GM19463 (cell line): ENCODE results near the gene KLHL29.

Experiments
- ATAC-seq: cut with Tn5 transposase; IDR thresholded peaks from one replicate; pipeline ENCODE4 v1.9.1; 2021; ENCODE audit warnings: mild to moderate bottlenecking, moderate library complexity; ENCODE audit not compliant: unreplicated experiment

Gene KLHL29

DNA sequence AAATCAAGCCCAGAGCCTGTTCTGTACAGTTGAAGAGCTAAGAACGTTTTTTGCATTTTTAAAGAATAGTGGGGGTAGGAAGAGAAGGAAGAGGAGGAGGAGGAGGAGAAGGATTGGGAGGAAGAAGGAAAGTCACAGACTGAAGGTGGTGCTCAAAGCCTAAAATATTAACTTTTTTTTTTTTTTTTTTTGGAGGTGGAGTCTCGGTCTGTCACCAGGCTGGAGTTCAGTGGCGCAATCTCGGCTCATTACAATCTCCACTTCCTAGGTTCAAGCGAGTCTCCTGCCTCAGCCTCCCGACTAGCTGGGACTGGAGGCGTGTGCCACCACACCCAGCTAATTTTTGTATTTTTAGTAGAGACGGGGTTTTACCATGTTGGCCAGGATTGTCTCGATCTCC, 18.3 kb upstream of the KLHL29 start:
- no peak for ATAC-seq

DNA sequence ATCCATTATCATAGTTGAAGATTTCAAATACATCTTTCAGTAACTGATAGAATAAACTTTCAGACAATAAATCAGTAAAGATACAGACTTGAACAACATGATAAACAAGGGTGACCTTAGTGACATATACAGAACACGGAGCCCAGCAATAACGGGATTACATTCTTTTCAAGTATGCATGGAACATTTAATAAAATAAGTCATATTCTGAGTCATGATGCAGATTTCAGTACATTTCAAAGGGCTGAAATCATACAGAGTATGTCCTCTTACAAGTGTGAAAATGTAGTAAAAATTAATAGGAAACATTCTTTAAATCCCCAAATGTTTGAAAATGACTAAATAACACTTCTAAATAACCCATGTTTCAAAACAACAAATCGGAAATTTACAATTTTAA, 17.2 kb upstream of the KLHL29 start:
- ATAC-seq, result no peak

- ATAC-seq, result no peak
Measured at GRCh38 chr2:23373666-23374065, 11.3 kb upstream of the KLHL29 start.

- ATAC-seq, result peak; percentile 34
Measured at GRCh38 chr2:23375448-23375847, 9.5 kb upstream of the KLHL29 start.

DNA sequence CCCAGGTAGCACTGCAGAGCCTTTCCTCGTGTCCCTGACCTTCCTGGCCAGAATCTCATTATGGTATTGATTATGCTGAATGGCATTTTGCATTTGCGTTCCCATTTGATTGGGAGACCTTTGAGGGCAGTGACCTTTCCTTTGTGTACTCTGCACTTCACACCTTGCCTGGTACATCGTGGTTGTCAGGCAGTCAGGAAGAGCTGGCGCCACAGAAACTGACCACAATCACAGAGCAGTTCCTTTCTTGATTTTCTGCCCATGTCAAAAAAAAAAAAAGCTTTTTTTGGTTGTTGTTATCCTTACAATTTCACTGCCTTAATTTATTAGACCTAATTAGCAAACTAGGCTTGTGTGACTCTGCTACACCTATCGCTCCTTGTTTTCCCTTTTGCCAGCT, 8.9 kb upstream of the KLHL29 start:
- ATAC-seq, result no peak

- ATAC-seq, result no peak
Measured at GRCh38 chr2:23376972-23377371, 8.0 kb upstream of the KLHL29 start.

DNA sequence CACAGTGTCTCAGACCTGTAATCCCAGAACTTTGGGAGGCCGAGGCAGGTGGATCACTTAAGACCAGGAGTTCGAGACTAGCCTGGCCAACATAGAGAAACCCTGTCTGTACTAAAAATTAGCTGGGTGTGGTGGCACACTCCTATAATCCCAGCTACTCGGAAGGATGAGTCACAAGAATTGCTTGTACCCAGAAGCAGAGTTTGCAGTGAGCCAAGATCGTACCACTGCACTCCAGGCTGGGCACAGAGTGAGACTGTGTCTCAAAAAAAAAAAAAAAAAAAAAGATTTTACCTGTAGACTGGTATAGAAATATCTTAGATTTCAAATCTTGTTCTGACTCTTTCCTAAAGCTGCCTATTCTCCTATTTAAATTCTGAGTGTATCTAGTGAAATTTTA, 7.2 kb upstream of the KLHL29 start:
- ATAC-seq, result no peak

DNA sequence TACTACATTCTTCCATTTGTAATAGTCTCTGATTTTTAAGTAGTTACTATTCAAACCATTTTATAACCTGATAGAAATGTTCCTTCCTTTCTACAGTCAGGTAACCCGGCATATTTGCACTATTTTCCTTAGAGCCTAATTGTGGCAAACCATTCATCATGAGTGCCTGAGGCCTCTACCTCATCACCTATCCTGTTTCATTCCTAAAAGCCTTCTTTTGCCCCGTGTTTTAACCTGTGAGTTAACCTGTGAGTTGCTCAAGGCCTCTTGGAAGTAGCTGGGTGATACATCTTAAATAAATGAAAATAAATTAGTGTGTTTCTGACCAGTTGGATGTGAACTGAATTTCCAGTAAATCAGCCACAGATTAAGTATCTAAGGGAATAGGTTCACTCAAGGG, 6.5 kb upstream of the KLHL29 start:
- no peak for ATAC-seq

DNA sequence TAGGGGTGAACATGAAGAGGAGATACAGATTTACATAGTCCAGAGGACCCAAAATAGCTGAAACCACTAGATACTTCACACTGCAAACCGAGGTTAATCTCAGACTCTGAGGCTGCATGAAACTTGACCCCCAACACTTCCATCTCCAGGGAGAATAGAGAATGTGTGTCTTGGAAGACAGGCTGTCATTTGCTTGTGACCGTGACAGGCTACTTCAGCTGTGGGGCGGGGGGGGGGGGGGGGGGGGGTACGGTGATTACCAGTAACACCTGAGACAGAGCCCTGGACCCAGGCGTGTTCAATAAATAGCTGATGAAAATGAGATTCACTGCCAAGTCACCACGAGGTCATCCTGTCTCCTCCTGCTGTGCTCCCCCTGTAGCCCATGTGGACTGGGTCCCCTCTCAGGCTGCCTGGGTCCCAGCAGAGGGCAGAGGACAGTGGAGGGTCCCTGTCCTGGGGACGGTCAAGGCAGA, 5.7 kb upstream of the KLHL29 start:
- ATAC-seq, result peak; percentile 41

- peak; percentile 37 for ATAC-seq
Measured at GRCh38 chr2:23380562-23381065, 4.4 kb upstream of the KLHL29 start.

- no peak for ATAC-seq
Measured at GRCh38 chr2:23381084-23381483, 3.9 kb upstream of the KLHL29 start.

- no peak for ATAC-seq
Measured at GRCh38 chr2:23381485-23381884, 3.5 kb upstream of the KLHL29 start.

- no peak for ATAC-seq
Measured at GRCh38 chr2:23383100-23383499, 1.9 kb upstream of the KLHL29 start.

- peak; percentile 25 for ATAC-seq
Measured at GRCh38 chr2:23385351-23385747, 370 bp downstream of the KLHL29 start.

- ATAC-seq, result peak; percentile 16
Measured at GRCh38 chr2:23385748-23386338, 864 bp downstream of the KLHL29 start.

GRCh38 chr2:23386339-23387220, 1.6 kb downstream of the KLHL29 start:
- no peak for ATAC-seq

DNA sequence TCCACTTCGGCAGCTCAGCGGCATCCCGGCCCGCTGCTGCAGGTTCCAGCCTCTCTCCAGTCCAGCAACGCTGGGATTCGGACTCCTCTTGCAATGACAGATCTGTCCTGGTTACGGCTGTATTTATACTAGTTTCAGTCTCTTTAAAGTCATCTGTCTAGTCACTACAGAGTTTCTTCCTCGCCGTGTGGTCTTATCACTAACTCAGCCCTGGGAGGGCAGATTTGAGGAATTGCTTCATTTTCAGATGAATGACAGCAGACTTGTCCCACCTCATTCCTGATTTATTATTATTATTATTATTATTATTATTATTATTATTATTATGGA, 2.2 kb downstream of the KLHL29 start:
- no peak for ATAC-seq

- no peak for ATAC-seq
Measured at GRCh38 chr2:23387845-23388244, 2.9 kb downstream of the KLHL29 start.

GRCh38 chr2:23388294-23388693, 3.3 kb downstream of the KLHL29 start:
- no peak for ATAC-seq

- no peak for ATAC-seq
Measured at GRCh38 chr2:23388756-23389514, 4.0 kb downstream of the KLHL29 start.

- no peak for ATAC-seq
Measured at GRCh38 chr2:23390152-23390551, 5.2 kb downstream of the KLHL29 start.
